Kidney capillary endothelial cell (primary cell): ENCODE measurements around the gene HDAC3.

Experiments
- DNase-seq: peaks from one replicate; pipeline ENCODE4 v3.0.0-alpha.2; 2018; ENCODE audit warnings: low spot score

HDAC3 gene

DNA sequence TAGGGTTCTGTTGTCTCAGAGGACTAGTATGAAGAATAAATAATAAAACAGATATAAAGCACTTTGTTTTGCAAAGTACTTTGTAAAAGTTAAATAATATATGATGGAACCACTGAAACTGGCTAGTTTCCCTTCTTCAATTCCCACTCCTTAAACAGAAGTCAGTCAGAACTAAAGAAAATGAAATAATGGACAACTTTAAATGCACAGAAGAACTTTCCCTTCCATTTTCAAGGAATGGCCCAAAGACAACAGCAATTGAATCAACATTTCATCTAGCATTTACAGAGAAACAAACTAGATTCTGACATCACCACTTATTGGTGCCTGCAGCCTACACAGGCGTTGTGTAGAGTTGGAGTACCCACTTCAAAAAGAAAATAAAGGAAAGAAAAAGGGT is 34.0 kb downstream of the HDAC3 start:
- no peak for DNase-seq

DNA sequence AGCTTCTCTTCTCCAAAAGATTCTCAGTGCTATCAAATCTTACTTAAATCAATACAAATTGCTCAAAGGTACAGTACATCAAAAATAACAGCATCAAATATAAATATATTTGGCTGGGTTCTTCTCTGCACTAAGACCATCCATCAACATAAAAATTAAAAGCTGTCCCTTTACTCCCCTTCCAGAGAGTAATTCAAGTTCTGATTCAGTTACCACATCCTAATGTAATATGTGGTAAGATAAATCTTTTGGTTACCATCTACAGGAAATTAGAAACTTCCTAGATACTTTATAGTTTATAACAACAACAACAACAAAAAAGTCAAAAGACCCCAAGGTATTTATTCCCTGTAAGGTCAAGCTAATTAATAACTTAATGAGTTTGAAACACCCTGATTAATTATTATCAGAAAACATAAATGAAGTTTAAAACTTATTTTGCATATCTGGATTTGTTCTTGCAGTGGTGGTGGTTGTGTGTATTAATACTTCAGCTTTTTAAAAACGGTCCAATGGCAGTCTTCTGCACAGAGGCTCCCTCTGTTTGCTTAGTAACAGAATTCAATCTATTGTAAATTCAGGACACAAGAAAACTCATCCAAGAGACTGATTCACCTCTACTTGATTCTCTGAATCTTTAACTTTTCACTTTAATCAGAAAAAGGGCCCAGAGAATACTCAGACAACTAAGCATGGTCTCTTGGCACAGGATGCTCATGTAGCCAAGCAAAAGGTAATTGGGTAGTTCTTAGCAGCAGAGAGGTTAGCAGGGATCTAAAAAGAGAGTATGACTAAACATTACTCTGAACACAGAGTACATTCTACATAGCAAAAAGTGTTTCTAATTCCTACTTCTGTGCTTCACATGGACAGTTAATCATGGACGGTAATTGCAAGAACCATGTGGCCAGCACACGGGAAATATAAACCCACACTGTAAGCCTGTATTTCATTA is 38.0 kb downstream of the HDAC3 start:
- no peak for DNase-seq

DNA sequence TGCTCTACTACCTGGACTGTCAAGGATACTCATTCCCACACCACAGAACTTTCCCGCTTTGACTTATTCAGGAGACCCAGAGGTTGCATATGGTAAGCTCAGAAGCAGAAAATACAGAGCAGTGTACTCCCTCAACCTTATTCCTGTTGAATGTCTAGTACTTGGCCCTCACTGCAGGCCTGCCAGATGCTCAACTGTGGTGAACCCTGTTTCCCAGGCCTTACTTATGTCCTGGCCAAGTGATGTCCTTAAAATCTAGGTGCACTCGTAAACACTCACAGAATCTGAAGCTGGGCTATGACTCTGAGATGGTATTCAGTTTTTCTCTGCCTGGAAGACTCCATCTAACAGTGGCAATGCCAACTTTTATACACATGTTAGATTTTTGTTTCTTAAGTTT is 38.8 kb downstream of the HDAC3 start:
- no peak for DNase-seq

DNA sequence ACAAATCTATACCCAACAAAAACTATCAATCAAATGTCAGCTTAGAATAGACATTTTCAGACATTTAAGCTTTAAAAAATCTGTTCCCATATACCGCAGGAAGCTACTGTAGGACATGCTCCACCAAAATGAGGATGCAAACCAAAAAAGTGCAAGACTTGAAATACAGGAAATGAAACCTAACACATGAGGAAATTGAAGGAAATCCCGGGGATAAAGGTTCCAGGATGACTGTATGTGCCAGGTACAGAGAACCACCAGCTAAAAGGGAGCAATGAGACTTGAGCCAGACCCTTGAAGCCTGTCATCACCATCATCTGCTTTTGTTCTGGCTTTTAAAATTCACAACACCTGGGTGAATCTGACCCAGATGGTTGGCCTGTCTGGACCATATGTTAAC is 39.3 kb downstream of the HDAC3 start:
- no peak for DNase-seq

DNA sequence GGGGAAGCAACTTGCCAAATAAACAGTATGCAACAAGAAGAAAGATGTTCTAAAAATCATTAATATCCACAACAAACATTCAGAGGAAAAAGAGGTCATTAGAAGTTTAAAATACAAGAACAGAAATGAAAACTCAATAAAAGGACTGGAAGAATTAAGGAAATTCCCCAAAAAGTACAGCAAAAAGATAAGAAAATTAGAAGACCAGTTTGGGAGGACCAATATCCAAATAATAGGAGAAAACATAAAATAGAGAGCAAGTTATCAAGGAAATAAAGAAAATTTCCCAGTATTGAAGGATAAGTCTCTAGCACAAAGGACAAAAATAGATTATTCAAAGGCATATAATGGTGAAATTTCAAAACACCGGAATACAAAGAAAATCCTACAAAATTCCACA is 39.8 kb downstream of the HDAC3 start:
- DNase-seq, result no peak

DNA sequence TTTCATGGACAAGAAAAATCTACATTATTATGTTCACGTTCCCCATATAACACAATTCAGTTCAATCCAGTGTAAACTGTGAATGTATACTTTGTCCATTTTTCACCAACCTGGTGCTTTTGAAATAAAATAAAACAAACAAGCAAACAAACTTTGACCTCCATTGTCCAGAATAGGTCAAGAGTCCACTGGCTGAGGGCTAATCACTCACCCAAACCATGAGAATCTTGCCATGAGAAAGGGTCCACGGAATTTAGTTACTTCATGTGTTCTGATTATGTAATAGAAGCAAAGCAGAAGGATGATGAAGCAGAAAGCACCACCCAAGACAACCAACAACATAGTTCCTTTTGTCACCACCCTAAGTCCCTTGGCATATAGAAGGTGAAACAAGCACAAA is 46.5 kb downstream of the HDAC3 start:
- no peak for DNase-seq

DNA sequence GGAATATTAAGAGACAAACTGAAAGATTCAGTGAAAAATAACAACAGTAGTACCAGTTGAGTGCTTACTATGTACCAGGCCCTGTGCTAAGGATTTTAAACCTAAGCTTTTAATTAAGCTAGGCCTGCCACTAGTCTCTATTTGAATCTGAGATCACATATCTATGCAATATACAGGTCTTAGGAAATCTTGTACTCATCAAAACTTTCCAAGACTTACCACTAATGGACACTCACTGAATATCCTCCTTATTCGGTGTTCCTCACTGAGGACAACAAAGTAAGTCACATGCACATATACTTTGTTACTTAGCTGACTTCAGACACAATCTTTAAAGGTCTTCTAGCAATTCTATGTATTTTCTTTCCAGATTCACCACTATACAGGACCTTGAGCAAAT is 50.4 kb downstream of the HDAC3 start:
- no peak for DNase-seq

DNA sequence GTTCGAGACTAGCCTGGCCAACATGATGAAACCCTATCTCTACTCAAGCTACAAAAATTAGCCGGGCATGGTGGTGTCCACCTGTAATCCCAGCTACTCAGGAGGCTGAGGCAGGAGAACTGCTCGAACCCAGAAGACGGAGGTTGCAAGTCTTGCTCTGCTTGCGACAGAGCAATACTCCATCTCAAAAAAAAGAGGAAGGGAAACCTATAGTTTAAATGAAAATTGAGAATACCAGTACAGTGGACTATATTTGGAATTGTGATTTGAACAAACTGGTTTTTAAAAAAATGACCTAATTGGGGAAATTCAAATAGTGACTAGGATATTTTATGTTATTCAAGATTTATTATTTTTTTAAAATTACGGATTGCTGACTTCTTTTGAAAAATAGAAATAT is 51.1 kb downstream of the HDAC3 start:
- DNase-seq, result no peak

DNA sequence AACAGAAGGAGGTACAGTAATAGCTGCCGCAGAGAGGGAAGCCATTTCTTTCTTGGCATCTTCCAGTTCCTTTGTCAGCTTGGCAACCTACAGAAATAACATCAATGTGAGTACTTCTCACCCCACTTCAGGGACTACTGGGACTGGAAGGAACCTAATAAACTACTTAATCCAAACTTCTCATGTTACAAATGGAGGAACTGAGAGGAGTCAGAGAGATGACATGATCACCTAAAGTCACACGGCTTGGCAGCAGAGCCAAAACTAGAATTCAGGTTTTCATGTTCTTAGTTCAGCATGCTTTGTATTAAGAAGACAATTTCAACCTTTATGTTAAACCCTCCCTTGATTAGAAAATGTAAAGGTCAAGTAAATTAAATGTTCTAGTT is 62.5 kb downstream of the HDAC3 start:
- DNase-seq, result no peak

DNA sequence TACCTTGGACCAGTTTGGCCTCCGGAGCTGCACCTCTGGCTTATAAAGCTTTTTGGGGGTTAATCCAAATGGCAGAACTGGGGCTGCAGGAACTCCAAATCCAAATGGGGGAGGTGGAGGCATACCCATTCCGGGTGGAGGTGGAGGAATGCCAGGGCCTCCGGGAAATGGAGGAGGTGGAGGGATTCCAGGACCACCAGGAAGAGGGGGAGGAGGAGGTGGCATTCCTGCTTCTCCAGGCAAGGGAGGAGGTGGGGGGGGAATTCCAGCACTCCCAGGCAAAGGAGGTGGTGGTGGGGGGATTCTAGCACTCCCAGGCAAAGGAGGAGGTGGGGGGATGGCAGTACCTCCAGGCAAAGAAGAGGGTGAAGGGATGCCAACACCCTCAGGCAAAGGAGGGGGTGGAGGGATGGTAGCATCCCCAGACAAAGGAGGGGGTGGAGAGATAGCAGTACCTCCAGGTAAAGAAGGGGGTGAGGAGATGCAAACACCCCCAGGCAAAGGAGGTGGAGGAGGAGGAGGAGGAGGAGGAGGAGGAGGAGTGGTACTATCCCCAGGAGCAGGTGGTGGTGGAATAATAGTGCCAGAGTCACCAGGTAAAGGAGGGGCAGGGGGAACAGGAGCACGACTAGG is 63.0 kb downstream of the HDAC3 start:
- DNase-seq, result no peak
